GM18498 (cell line): Measurements from ENCODE around the gene FAM83G.
A peak's percentile ranks its signal among the peaks of the same experiment; 100 is the strongest.

ENCODE experiments used
- ATAC-seq: cut with Tn5 transposase; IDR thresholded peaks from one replicate; pipeline ENCODE4 v1.9.1; 2021; ENCODE audit warnings: mild to moderate bottlenecking, moderate library complexity; ENCODE audit not compliant: unreplicated experiment

The FAM83G gene

DNA sequence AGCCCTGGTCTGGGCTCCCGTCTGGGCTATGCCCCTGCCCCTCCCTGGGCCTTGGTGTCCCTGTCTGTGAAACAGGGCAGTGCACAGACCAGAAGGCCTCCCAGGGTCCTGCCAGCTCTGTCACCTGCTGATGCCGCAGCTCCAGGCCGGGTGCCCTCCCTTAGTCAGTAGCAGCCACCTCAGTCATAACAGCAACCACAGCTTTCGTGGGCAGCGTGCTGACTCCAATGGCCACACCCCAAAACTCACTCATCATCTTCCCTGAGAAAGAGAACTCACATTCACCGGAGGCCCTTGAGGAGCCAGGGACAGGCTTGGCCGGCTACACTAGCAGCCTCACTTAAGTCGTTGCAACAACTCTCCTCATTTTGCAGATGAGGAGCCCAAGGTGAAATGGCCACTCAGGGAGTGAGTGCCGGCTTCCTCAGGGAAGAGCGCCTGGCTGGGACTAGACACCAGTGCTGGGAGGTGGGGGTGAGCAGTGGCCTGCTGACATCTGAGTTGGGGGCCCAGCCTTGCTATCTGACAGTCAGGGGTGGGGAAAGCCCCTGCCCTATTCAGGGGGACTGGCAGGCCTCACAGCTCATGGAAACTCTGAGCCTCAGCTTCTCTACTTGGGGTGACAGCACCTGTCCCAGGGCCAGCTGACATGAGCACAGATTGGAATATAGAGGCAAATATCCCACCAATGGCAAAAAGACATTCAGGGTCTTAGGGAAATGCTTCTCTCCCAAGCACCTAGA, 30.0 kb downstream of the FAM83G start:
- ATAC-seq, result no peak

DNA sequence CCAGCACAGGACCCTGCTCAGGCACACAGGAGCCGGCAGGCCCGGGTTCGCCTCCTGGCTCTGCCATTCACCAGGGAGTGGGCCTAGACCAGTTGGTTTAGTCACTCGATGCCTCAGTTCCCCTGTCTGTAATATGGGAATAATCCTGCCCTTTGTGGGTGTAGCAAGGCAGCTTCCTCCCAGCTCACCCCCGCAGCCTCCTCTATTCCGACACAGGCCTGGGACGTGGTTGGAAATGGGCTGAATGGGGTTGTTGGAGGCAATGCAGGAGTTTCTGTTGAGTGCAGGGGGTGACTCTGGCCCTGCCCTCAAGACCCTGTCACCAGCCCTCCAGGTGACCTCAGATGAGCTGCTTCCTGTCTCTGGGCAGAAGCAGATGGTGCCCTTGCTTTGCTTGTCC, 32.8 kb downstream of the FAM83G start:
- ATAC-seq, result no peak

DNA sequence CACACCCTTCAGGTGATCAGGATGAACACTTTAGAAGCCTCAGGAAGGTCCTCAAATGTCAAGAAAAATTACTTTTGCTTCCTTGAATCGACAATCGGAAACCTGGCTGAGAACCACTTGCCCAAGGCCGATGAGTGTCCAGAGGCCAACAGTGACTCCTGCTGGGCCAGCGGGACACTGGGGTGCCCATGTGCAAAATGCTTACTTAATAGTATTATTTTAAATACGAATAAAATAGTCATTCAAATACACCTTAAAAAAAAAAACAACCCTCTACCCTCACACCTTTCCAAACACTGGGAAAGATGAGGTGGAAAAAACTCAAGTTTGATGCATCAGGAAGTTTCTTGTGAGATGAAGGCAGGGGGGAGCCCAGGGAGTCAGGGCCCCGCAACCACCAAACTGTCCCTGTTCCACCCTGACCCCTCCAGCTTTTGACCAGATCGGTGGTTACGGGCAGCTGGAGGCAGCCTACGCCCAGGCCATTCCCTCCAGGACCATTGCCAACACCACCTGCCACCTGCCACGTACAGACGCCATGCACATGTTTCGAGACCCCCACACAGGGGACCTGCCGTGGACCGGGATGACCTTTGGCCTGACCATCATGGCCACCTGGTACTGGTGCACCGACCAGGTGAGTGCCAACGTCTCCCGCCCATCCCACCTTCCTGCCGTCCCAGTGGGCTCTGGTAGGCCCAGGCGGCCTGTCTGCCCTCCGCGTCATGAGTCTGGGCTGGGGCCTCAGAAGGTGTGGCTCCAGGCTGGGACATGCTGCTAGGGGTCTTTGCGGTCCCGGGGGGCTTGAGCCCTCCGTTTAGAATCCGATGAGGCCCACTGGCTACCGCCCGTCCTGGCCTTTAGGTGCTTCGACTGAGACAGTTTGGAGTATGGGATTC, 33.7 kb downstream of the FAM83G start:
- no peak for ATAC-seq

DNA sequence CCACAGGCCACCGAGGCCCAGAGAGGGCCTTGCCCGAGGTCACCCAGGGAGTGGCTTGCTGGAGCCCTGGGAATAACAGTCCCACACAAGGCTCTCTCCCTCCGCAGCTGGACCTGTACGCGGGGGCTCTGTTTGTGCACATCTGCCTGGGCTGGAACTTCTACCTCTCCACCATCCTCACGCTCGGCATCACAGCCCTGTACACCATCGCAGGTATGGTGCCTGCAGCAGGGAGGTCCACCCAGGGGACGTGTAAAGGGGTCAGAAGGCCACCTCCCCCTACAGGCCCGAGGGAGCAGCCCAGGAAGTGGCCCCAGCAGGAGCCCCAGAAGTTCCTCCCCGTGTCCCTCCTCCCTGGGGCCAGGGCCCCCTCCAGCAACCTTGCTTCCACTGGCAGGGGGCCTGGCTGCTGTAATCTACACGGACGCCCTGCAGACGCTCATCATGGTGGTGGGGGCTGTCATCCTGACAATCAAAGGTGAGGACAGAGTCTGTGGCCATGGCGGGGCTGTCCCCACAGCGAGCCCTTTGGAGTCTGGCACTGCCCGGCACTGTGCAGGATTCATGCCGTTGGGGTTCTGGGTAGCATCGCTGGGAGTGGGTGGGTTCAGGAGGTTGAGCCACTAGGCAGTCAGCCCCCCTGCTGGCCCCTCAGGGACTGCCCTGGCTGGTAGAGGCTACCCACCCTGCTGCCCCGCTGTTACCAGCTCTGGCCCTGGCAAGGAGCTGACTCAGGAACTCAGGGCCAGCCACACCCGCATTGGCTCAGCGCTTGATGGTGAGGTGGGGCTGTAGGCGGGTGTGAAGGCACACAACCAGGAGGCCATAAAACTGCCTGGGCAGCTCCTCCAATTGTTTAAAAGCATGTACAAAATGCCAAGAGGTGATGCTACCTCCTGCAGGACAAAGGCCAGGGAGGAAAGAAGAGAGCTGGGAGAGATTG, 35.3 kb downstream of the FAM83G start:
- ATAC-seq, result no peak

DNA sequence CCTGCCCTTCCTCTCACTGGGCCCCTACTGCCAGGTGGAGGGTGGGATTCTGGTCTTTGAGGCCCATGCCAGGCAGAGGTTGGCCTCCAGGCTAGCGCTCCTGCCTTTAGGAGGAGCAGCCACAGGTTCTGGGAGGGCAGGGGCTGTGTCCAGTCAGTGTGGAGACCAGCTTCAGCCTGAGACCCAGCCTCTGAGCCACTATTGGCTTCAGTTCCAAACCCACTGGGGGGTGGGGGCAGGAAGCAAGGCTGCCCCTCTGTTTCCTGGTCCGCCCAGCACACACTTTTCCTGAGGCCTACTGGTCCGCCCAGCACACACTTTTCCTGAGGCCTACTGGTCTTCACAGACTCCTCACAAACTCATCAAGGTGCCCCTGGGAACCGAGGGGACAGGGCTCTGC, 36.2 kb downstream of the FAM83G start:
- ATAC-seq, result no peak

DNA sequence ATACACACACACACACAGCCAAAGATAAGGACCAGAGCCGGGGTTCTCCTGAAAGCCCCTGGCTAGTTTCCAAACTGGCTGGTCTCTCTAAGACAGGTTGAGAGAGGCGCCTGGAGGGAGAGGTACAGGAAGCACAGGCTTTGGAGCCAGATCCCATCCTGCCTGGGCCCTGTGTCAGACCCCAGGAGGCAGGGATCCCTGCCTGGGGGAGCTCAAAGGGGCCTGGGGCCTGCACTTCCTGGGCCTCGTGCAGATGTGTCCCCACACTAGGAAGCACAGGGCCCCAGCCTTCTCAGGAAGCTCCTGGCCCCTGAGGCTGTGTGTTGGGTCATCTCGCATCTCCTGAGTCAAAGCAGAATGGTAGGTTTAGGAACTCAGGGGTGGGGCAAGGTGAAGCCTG, 36.6 kb downstream of the FAM83G start:
- no peak for ATAC-seq

DNA sequence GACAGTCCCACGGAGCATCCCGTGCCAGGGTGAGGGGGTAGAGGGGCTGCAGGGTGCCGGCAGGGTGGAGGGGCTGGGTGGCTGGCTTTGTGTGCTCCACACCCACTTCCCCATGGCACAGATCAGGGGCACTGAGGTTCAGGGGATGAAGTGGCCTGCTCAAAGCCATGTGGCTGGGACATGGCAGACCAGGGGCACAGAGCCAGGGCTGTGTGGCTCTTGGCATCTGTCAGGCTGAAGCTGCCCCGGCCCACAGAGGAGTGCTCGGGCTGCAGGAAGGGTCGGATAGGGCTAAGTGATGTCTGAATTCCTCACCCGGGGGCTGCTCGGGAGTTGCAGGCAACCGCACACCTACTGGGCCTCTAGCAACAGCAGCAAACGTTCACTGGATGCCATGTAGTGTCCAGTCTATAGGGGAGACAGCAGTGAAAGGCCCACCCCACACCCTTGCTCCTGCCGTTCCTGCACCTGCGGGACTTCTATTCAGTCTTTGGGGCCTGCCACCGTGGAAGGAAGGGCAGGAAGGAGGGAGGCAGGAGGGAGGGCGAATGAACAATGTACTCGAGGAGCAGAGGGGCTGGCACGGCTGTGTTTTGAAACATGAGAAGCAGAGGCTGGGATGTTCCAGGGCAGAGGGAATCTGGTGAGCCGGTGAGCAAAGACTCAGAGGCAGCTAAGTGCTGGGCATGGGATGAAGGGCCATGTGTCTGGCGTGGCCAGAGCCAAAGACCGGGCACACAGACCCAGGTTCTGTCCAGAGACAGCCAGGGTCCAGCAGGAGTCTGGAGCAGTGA, 37.5 kb downstream of the FAM83G start:
- no peak for ATAC-seq

DNA sequence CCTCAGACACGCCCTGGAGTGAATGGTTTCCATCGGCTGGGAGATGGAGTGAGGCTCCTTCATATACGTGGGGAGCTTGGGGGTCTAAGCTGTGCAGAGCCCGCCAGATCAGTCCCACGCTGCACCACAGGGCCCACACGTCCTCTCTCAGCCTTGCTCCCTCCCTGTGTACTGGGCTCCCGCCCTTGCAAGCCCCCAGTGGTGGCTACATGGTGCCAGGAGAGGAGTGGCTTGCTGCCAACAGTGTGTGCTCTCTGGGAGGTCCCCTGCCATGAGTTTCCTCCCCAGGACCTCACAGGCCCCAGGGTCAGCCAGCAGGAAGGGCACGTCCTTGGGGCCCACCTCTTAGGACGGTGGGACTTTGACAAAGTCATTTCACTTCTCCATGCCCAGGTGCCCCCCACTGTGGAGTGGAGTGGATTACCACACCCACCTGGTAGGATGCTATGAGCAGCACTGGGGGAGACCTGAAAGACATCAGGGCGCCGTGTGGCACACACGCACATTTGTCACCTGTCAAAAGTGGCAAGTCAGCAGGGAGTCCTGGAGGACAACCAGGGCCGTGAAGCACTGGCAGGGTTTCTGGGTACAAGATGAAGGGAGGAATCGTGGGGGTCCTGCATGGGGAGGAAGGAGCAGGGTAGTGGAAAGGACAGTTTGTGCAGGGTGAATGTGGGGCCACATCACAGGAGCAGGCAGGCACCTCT, 38.9 kb downstream of the FAM83G start:
- ATAC-seq, result no peak

DNA sequence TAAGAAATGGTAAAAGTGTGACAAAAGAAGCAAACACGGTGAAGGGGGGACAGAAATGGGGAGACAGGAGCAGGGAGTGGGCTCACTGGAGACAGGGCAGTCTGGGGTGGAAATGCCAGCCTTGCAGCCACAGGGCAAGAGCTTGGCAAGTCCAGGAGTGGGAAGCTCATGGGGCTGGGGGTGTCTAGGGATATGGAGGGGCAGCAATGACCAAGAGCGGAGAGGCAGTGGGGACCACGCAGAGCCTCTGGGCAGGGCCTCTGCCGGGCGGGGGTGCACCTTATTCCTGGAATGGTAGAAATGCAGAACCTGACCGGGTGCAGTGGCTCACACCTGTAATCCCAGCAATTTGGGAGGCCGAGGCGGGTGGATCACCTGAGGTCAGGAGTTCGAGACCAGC, 40.0 kb downstream of the FAM83G start:
- no peak for ATAC-seq

DNA sequence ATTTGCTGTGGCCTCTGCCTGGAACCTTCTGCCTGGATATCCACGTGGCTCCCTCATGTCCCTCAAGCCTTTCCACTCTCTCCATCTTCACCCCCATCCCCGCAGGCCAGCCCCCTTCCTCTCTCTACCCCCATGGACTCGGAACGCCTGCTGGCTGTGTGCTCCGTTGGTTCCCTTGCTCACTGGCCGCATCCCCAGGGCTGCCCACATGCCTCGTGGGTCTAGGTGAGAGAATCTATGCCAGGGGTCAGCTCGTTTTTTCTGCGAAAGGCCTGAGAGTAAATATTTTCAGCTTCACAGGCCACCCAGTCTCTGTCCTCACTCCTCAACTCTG, 40.6 kb downstream of the FAM83G start:
- no peak for ATAC-seq

DNA sequence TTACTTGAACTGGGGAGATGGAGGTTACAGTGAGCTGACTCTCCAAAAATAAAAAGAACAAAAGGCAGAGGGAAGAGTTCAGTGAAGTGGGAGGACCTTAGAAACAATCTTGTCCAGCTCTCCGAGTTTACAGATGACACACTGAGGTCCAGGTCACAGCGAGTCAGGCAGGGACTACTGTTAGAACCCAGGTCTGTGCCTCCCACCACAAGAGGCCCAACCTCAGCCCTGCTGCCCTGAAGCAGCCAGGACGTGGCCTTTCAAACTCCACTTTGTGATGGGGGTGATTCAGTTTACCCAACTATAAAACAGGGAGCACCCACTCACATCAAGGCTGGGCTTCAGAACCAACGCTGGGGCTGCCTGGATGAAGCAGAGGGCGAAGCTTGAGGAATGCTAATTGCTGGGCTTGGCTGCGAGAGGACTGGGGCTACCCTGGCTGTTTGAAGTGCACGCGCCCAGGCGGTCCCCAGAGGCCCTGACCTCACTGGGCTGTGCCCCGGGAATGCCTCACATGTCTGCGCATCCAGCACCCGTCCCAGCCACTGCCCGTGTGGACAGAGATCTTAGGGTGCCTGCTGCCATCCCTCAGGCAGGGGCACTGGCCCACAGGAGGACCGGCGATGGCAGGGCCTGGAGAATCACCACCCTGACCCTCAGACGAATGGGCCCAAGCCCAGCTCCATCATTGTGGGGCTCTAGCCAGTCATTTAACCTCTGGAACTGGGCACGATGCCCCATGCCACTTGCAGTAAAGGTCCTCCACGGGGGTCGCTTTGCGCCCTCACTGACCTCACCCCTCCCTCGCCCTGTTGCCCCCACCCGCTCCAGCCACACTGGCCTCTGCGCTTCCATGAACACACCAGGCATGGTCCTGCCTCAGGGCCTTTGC, 41.2 kb downstream of the FAM83G start:
- no peak for ATAC-seq

DNA sequence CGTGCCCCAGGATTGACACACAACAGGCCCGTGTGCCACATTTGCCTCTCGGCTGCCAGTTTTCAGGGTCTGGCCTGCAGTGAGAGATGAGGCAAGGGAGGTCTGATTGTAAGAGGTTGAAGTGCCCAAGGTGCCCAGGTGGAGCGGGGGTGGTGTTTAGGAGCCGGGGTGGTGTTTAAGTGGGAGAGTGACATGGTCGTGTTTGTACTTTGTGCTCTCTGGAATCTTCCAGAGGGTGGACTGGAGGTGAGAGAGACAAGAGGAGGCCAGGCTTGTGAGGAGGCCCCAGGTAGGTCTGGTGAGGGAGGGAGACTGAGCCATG, 42.1 kb downstream of the FAM83G start:
- ATAC-seq, result no peak

DNA sequence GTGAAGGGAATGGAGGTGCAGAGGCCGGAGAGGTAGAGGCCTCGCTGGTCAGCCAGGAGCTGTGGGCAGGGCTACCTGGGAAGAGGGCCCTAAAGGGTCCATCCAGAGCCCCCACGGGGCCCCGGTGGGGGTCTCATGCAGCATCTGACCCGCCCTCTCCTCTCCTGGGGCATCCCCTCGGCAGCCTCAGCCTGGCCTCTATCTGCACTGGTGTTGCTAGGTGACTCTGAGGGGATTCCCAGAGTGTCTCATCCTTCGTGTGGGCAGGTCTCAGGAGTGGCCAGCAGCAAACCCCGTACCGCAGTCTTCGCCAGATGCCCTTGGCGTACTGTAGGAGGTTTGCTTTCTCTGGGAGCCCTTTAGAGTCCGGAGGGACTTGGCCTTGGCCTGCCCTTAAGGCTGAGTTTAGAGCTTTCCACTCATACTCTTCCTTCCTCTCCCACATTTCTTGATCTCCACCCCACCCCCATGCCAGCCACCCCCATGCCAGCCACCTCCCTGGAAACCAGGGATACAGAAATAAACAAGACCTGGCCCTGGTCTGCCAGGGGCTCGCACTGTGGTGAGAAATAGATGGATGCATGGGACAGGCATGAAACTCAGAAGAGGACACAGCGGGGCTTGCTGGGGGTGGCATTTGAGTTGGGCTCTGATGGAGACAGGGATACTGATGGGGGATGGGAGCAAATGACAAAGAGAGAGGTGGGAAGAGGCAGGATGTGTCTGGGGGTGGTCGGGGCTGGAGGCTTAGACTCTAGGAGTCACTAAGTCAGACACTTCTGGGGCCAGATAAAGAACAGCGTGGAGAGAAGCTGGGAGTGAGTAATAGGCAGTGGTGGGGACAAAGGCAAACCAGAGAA, 42.7 kb downstream of the FAM83G start:
- no peak for ATAC-seq

DNA sequence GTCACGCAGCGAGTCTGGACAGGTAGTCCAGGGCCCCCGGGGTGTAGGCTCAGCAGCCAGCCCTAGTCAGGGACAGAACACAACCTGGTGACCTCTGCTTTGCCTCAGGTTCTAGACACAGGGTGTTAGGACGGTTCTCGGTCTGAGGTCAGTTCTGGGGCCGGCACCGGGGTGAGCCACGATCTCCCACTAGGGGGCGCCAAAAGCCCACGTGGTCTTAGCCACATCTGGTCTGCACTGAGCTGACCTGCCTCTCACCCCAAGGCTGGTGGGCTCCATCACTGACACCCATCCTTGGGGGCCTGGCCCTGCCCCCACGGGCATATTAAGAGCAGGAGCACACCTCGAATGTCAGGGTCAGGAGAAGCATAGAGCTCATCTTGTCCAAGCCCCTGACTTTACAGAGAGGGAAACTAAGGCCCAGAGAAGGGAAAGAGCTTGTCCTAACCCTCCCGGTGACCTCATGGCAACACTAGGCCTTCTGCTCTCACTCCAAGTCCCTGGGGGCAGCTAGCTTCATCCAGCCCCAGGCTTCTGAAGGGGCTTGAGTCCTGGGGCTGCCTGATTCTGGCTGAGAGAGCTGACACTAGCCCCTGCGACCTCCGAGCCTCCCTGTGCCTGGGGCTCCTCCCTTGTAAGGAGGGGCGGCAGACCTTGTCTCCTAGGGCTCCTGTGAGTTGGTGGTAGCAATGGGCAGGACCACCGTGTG, 43.6 kb downstream of the FAM83G start:
- peak; percentile 79 for ATAC-seq

DNA sequence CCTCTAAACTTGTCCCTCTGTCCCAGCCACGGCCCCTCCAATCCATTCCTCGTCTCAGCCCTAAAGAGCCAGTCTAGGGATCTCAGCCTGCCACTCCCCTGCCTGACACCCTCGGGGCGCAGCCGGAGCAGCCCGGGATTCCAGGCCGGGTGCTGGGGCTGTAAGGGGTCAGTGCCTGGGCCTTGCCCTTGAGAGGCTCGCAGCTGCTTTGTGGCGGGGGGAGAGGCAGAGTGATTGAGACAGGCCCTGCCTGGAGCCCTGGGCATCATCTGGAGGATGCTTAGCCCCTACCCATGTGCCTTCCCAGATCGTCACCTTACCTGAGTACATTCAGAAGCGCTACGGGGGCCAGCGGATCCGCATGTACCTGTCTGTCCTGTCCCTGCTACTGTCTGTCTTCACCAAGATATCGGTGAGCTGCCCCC, 44.3 kb downstream of the FAM83G start:
- ATAC-seq, result no peak

DNA sequence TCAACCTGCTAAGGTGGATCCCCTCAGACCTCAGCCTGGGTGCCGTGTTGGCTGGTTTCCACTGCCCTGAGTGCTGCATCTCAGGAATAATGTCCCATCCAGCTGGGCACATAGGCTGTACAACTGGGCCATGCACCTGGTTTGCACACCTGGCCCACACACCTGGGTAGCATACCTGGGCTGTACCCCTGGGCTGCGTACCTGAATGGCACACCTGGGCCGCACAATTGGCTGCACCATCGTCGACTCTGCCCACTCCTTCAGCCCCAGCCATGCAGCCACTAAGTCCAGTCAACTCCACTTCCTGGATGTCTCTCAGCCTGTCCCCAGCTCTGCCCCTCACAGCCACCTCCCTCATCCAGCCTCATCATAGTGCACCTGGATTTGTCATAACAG, 44.7 kb downstream of the FAM83G start:
- ATAC-seq, result no peak

DNA sequence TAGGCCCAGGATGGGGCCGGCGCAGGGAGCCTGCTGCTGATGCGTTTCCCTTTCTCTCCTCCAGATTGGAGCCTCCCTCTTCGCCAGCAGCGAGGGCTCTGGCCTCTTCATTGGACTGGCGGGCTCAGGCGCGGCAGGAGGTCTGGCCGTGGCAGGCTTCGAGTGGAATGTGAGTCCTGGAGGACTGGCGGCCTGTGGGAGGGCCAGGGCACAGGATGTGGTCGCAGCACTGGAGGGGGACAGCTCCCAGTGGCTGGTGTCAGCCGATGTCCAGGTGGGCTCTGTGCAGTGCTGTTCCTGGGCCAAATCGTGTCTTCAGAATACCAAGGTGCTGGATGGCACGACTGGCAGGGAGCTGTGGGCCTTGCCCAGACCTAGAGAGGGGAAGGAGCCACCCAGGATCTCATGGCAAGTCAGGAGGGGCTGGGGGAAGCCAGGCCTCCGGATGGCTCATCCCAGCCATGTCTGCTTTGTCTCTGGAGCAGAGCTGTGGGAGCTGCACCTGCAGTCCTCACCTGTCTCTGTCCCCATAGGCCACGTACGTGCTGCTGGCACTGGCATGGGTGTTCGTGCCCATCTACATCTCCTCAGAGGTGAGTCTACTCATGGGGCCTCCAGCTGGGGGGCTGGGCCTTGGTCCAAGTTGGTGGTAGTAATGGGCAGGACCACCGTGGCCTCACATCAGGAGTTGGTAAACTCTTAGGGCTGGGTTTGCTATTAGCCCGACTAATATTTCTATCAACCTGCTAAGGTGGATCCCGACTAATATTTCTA, 45.3 kb downstream of the FAM83G start:
- no peak for ATAC-seq
